ENCODE measurements around the gene DLG1. TPM values are rescaled to one million over a fixed set of nuclear protein-coding genes. Genes with fewer than 3 reads are reported as not detected.

Gene DLG1
- total RNA-seq, 1 donor from 2014 or later: 77.5 TPM

GRCh38 chr3:197014942-197015575 is 283.4 kb downstream of the DLG1 start:
- H3K9me3 ChIP-seq: no peaks in the 10 kb centered on the region
- H3K36me3 ChIP-seq: no peaks in the 10 kb centered on the region
- H3K27ac ChIP-seq: no peak overlapping the region
- intact Hi-C loops (cut with DNase I): no loop called here
- H3K4me1 ChIP-seq: no peaks in the 10 kb centered on the region
- no peak for ATAC-seq
- no peak for DNase-seq
- no peaks in the 10 kb centered on the region for H3K27me3 ChIP-seq
- H3K4me3 ChIP-seq: no peak overlapping the region
- no peak for TF ChIP-seq CTCF (IDR thresholded peaks at IDR 0.05)

GRCh38 chr3:197014024-197014423 is 284.4 kb downstream of the DLG1 start:
- DNase-seq: no peak
- H3K9me3 ChIP-seq: no peaks in the 10 kb centered on the region
- no peaks in the 10 kb centered on the region for H3K36me3 ChIP-seq
- H3K27ac ChIP-seq: no peak overlapping the region
- no peak for TF ChIP-seq CTCF (IDR thresholded peaks at IDR 0.05)
- H3K27me3 ChIP-seq: no peaks in the 10 kb centered on the region
- ATAC-seq: no peak
- intact Hi-C loops (cut with DNase I): no loop called here
- H3K4me1 ChIP-seq: no peaks in the 10 kb centered on the region
- H3K4me3 ChIP-seq: no peak overlapping the region

GRCh38 chr3:197012540-197012883 is 285.9 kb downstream of the DLG1 start:
- no peaks in the 10 kb centered on the region for H3K4me1 ChIP-seq
- no peaks in the 10 kb centered on the region for H3K27me3 ChIP-seq
- no peak for TF ChIP-seq CTCF (IDR thresholded peaks at IDR 0.05)
- DNase-seq: no peak
- ATAC-seq: no peak
- H3K9me3 ChIP-seq: no peaks in the 10 kb centered on the region
- no peaks in the 10 kb centered on the region for H3K36me3 ChIP-seq
- intact Hi-C loops (cut with DNase I): no loop called here
- H3K27ac ChIP-seq: no peak overlapping the region
- no peak overlapping the region for H3K4me3 ChIP-seq

- no peak for TF ChIP-seq CTCF (IDR thresholded peaks at IDR 0.05)
- Histone ChIP-seq H3K27ac (no peak overlapping the region), H3K9me3 (no peaks in the 10 kb centered on the region), H3K4me1 (no peaks in the 10 kb centered on the region), H3K36me3 (no peaks in the 10 kb centered on the region), H3K27me3 (no peaks in the 10 kb centered on the region), H3K4me3 (no peak overlapping the region)
- DNase-seq: no peak
- intact Hi-C loops (cut with DNase I): no loop called here
- no peak for ATAC-seq
Measured at GRCh38 chr3:197011780-197012539, 286.5 kb downstream of the DLG1 start.

GRCh38 chr3:197010556-197011351 is 287.7 kb downstream of the DLG1 start:
- H3K9me3 ChIP-seq: no peaks in the 10 kb centered on the region
- no peak overlapping the region for H3K4me3 ChIP-seq
- intact Hi-C loops (cut with DNase I): no loop called here
- no peak for TF ChIP-seq CTCF (IDR thresholded peaks at IDR 0.05)
- H3K27ac ChIP-seq: no peak overlapping the region
- ATAC-seq (peak; percentile 5), DNase-seq (no peak)
- H3K4me1 ChIP-seq: no peaks in the 10 kb centered on the region
- no peaks in the 10 kb centered on the region for H3K36me3 ChIP-seq
- no peaks in the 10 kb centered on the region for H3K27me3 ChIP-seq
